Immature natural killer cell (primary cell): ENCODE measurements around the gene PHF2. TPM values are rescaled to one million over a fixed set of nuclear protein-coding genes. Genes with fewer than 3 reads are reported as not detected.

Experiments used
- DNase-seq, 3 donors: peaks; one replicate each; pipeline ENCODE4 v3.0.0; 2022; ENCODE audit warnings: mixed read lengths in 1 of 3
- H3K27ac Mint-ChIP-seq, 6 donors: one replicate each; pipeline ENCODE4 v1.8.0; 2020; ENCODE audit warnings: mixed read lengths in 6 of 6, mild to moderate bottlenecking in 5 of 6, inconsistent platforms in 4 of 6, moderate library complexity in 3 of 6
- H3K27me3 Mint-ChIP-seq, 3 donors: one replicate each; pipeline ENCODE4 v1.8.0; 2020 to 2021; ENCODE audit warnings: low read depth in 3 of 3, mild to moderate bottlenecking in 3 of 3, mixed read lengths in 3 of 3, moderate library complexity in 3 of 3, inconsistent platforms in 1 of 3
- H3K36me3 Mint-ChIP-seq, 3 donors: one replicate each; pipeline ENCODE4 v1.8.0; 2020; ENCODE audit warnings: mixed read lengths in 3 of 3, inconsistent platforms in 2 of 3, mild to moderate bottlenecking in 2 of 3
- H3K4me1 Mint-ChIP-seq, 2 donors: one replicate each; pipeline ENCODE4 v1.8.0; 2020; ENCODE audit warnings: inconsistent platforms in 2 of 2, mild to moderate bottlenecking in 2 of 2, mixed read lengths in 2 of 2, moderate library complexity in 1 of 2
- H3K4me3 Mint-ChIP-seq, 5 donors: one replicate each; pipeline ENCODE4 v1.8.0; 2020; ENCODE audit warnings: mild to moderate bottlenecking in 5 of 5, mixed read lengths in 5 of 5, inconsistent platforms in 3 of 5, moderate library complexity in 3 of 5
- H3K9me3 Mint-ChIP-seq, 6 donors: one replicate each; pipeline ENCODE4 v1.8.0; 2020; ENCODE audit warnings: mild to moderate bottlenecking in 6 of 6, mixed read lengths in 6 of 6, inconsistent platforms in 4 of 6, moderate library complexity in 3 of 6
- polyA plus RNA-seq, 3 donors: library from polyadenylated mRNA; unstranded; fragments of 300-500 nt; fragmentation: Illumina TruSeq; gene quantifications; one replicate each; pipeline ENCODE4 v1.2.3, GENCODE V29; 2021

PHF2 gene
- polyA plus RNA-seq, 3 donors from 2014 or later: 0.58 to 2.1 (median 0.80) TPM

DNA sequence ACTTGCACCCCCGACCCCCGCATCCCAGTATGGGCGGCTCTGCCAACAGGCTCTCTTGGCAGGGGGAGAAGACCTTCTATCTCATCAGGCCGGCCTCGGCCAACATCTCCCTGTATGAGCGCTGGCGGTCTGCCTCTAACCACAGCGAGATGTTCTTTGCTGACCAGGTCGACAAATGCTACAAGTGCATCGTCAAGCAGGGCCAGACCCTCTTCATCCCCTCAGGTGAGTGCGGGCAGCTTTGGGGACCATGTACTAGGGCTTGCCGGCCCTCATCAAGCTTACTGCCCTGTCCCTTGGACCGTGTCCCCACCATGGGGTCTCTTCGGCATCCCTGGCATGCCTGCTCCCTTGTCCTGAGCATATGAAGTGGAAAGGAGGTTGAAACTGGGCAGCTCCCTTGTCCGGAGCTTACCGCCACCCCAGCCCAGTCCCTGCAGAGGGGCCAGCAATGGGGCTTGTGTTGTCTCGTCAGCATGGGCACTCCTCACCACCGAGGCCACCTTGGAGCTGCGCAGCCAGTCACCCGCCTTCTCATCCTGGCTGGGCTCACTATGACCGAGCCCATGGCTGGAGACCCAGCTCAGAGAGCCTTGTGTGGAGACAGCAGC, 78.1 kb downstream of the PHF2 start:
- H3K27ac Mint-ChIP-seq: no peak overlapping the region
- peaks cover 0 to 19% (median 8%) of the 10 kb centered on the region in 3 donors for H3K36me3 Mint-ChIP-seq
- H3K4me3 Mint-ChIP-seq: no peak overlapping the region
- no peaks in the 10 kb centered on the region for H3K4me1 Mint-ChIP-seq
- DNase-seq: no peak
- no peaks in the 10 kb centered on the region for H3K27me3 Mint-ChIP-seq
- H3K9me3 Mint-ChIP-seq: no peaks in the 10 kb centered on the region

- no peak for DNase-seq
- Mint-ChIP-seq H3K4me3 (no peak overlapping the region), H3K27ac (no peak overlapping the region), H3K9me3 (no peaks in the 10 kb centered on the region), H3K36me3 (peaks cover 3 to 19% (median 8%) of the 10 kb centered on the region in 3 donors), H3K4me1 (no peaks in the 10 kb centered on the region), H3K27me3 (no peaks in the 10 kb centered on the region)
These were observed 79.4 kb downstream of the PHF2 start for GRCh38 chr9:93655621-93656425.

- Mint-ChIP-seq H3K27ac (peak overlapping the region in 1 of 6 donors; percentile 31), H3K4me3 (no peak overlapping the region), H3K9me3 (no peaks in the 10 kb centered on the region), H3K36me3 (peaks cover 3 to 12% (median 3%) of the 10 kb centered on the region in 3 donors), H3K27me3 (no peaks in the 10 kb centered on the region), H3K4me1 (no peaks in the 10 kb centered on the region)
- DNase-seq: no peak
These were observed 80.2 kb downstream of the PHF2 start for GRCh38 chr9:93656426-93657239.

DNA sequence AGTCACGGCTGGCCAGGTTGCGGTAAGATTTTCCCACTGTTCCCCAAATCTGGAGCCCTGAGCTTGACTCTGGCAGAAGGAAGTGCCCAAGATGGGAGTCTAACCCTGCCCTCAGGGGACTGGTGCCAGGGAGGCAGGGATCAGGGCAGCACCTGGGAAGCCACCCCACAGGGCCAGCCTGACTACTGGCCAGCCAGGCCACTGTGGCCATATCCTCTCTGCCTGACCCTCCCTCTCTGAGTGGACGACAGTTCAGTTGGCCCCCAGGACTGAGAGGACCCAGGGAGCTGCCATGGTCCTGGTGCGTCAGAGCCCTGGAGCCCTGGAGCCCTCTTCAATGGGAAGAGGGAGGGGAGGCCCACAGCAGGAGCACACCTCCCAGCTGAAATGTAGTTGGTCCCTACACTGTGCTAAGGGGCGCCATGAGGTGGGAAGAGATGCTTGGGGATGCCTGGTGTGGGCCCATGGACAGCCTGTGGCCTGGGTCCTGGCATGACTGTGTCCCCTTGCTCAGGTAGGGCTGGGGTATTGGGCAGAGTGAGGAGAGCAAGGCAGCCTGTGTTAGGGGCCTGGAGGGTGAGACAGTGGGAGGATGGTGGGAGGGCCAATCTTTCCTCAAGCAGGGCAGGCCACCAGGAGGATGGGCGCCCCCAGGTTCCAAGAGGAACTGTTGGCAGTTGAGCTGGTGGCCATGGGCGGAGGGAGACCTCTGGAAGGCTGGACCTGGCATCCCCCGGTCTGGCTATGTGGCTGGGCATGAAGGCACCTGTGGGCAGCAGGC, 81.1 kb downstream of the PHF2 start:
- no peaks in the 10 kb centered on the region for H3K9me3 Mint-ChIP-seq
- DNase-seq: no peak
- peaks cover 0 to 7% (median 3%) of the 10 kb centered on the region in 3 donors for H3K36me3 Mint-ChIP-seq
- no peaks in the 10 kb centered on the region for H3K4me1 Mint-ChIP-seq
- no peaks in the 10 kb centered on the region for H3K27me3 Mint-ChIP-seq
- peak overlapping the region in 1 of 6 donors; percentile 31 for H3K27ac Mint-ChIP-seq
- H3K4me3 Mint-ChIP-seq: no peak overlapping the region

- H3K9me3 Mint-ChIP-seq: no peaks in the 10 kb centered on the region
- H3K4me1 Mint-ChIP-seq: no peaks in the 10 kb centered on the region
- H3K4me3 Mint-ChIP-seq: no peak overlapping the region
- H3K27ac Mint-ChIP-seq: no peak overlapping the region
- H3K36me3 Mint-ChIP-seq: peaks cover 0 to 7% (median 3%) of the 10 kb centered on the region in 3 donors
- no peaks in the 10 kb centered on the region for H3K27me3 Mint-ChIP-seq
- no peak for DNase-seq
These were observed 82.0 kb downstream of the PHF2 start for GRCh38 chr9:93658184-93658925.

- H3K4me3 Mint-ChIP-seq: no peak overlapping the region
- no peaks in the 10 kb centered on the region for H3K4me1 Mint-ChIP-seq
- H3K27me3 Mint-ChIP-seq: no peaks in the 10 kb centered on the region
- no peaks in the 10 kb centered on the region for H3K9me3 Mint-ChIP-seq
- H3K36me3 Mint-ChIP-seq: peaks cover 0 to 4% (median 3%) of the 10 kb centered on the region in 3 donors
- no peak for DNase-seq
- no peak overlapping the region for H3K27ac Mint-ChIP-seq
These were observed 82.9 kb downstream of the PHF2 start for GRCh38 chr9:93659044-93659836.

GRCh38 chr9:93659837-93660177, 83.4 kb downstream of the PHF2 start:
- no peak overlapping the region for H3K27ac Mint-ChIP-seq
- H3K27me3 Mint-ChIP-seq: no peaks in the 10 kb centered on the region
- no peaks in the 10 kb centered on the region for H3K9me3 Mint-ChIP-seq
- no peak overlapping the region for H3K4me3 Mint-ChIP-seq
- DNase-seq: no peak
- no peaks in the 10 kb centered on the region for H3K4me1 Mint-ChIP-seq
- peaks cover 0 to 3% (median 2%) of the 10 kb centered on the region in 3 donors for H3K36me3 Mint-ChIP-seq

DNA sequence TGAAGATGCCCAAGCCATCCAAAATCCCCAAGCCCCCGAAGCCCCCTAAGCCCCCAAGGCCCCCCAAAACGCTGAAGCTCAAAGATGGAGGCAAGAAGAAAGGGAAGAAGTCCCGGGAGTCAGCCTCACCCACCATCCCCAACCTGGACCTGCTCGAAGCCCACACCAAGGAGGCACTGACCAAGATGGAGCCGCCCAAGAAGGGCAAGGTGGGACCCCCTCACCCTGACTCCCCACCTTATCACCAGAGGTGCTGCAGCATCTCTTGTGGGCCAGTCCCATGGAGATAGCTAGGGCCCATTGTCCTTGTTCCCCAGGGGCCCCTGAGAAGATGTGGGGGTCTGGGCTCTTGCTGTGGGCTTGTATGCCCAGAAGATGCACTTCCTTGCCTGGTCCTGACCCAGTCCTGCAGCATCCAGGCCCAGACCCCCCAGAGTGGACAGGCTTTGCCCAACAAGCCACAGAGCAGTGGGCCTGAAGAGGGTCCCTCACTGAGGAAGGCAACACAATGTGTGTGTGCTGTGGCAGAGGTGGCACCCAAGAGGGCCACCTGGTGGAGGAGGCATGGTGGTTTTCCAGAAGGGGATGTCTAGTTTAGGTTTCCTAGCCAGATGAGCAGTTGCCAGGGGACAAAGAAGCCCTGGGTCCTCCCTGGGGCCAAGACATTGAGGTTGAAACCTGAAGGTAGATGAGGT, 84.1 kb downstream of the PHF2 start:
- H3K9me3 Mint-ChIP-seq: no peaks in the 10 kb centered on the region
- DNase-seq: no peak
- H3K27ac Mint-ChIP-seq: peak overlapping the region in 1 of 6 donors; percentile 45
- H3K27me3 Mint-ChIP-seq: no peaks in the 10 kb centered on the region
- no peaks in the 10 kb centered on the region for H3K4me1 Mint-ChIP-seq
- H3K4me3 Mint-ChIP-seq: no peak overlapping the region
- H3K36me3 Mint-ChIP-seq: peaks cover 0 to 3% (median 0%) of the 10 kb centered on the region in 3 donors

DNA sequence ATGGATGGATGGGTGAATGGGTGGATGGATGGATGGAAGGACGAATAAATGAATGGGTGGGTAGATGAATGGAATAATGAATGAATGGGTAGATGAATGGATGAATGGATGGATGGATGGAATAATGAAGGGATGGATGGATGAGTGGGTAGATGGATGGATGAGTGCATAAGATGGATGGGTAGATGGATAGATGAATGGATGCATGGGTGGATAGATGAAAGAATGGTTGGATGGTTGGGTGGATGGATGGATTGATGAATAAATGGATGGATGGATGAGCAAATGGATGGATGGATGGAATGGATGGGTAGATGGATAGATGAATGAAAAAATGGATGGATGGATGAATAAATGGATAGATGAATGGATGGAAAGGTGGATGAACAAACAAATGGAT, 85.2 kb downstream of the PHF2 start:
- no peak overlapping the region for H3K27ac Mint-ChIP-seq
- H3K36me3 Mint-ChIP-seq: peaks cover 0 to 3% (median 0%) of the 10 kb centered on the region in 3 donors
- no peaks in the 10 kb centered on the region for H3K4me1 Mint-ChIP-seq
- DNase-seq: no peak
- H3K4me3 Mint-ChIP-seq: no peak overlapping the region
- H3K27me3 Mint-ChIP-seq: no peaks in the 10 kb centered on the region
- no peaks in the 10 kb centered on the region for H3K9me3 Mint-ChIP-seq

DNA sequence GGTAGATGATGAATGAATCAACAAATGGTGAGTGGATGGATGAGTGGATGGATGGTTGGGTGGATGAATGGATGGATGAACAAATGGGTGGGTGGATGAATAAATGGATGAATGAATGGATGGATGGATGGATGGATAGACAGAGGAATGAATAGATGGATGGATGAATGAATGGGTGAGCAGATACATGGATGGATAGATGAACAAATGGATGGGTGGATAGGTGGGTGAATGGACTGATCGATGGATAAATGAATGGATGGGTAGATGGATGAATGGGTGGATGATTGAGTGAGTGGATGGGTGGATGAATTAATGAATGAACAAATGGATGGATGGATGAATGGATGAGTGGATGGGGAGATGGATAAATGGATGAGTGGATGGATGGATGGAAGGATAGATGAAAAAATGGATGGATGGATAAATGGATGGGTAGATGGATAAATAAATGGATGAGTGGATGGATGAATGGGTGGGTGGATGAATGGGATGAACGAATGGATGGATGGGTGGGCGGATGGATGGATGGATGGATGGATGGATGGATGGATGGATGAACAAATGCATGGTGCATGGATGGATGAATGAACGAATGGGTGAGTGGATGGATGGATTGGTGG, 85.7 kb downstream of the PHF2 start:
- Mint-ChIP-seq H3K36me3 (peaks cover 0 to 3% (median 0%) of the 10 kb centered on the region in 3 donors), H3K4me3 (no peak overlapping the region), H3K27ac (no peak overlapping the region), H3K27me3 (no peaks in the 10 kb centered on the region), H3K4me1 (no peaks in the 10 kb centered on the region), H3K9me3 (no peaks in the 10 kb centered on the region)
- no peak for DNase-seq

GRCh38 chr9:93662952-93663572, 86.7 kb downstream of the PHF2 start:
- Mint-ChIP-seq H3K4me1 (no peaks in the 10 kb centered on the region), H3K4me3 (no peak overlapping the region), H3K36me3 (peaks cover 0 to 3% (median 0%) of the 10 kb centered on the region in 3 donors), H3K27ac (no peak overlapping the region), H3K9me3 (no peaks in the 10 kb centered on the region), H3K27me3 (peaks cover 0 to 2% (median 0%) of the 10 kb centered on the region in 3 donors)
- no peak for DNase-seq
